GM12892 (cell line): Measurements from ENCODE around the gene LRRC47.

Source experiments
- POLR2A ChIP-seq: IDR thresholded peaks from 2 replicates; pipeline ENCODE4 v1.6.1; 2011; ENCODE audit warnings: low read depth, low read length, control low read depth
- POLR2AphosphoS5 ChIP-seq: IDR thresholded peaks from 2 replicates; pipeline ENCODE4 v1.6.1; 2011; ENCODE audit warnings: low read depth, low read length, control low read depth

DNA sequence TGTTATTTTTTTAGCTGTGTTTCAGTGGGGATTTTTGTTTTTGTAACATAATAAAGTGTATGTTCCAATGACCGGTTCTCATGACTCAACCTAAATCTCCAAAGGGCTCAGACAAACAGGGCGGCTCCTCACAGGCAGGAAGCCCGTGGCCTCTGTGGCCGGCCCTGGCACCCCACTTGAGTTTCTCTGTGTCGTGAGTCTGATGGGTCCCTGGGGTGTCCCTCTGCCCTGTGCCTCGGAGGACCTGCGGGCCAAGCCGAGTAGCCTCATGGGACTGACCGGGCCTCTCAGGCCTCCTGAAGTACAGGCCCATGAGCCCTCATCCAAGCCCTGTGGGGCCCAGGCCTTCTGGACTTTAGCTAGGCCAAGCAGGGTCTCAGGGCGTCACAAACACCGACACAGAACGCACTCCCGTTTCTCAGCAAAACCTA lies 60.2 kb downstream of the LRRC47 start:
- no peak for TF ChIP-seq POLR2A
- TF ChIP-seq POLR2AphosphoS5 = no peak
